Measurements from ENCODE around the gene PHF2. TPM values are rescaled to one million over a fixed set of nuclear protein-coding genes. Genes with fewer than 3 reads are reported as not detected.

PHF2 gene
- total RNA-seq, 1 experiment from 2014 or later, result 11.6 TPM

- TF ChIP-seq ZBTB21 (CRISPR knock-in tag; IDR thresholded peaks at IDR 0.05; ENCODE audit: borderline replicate concordance) (no peak), MYBL2 (CRISPR knock-in tag; IDR thresholded peaks at IDR 0.05) (no peak)
Measured at GRCh38 chr9:93603906-93604326, 27.5 kb downstream of the PHF2 start (continued).

- no peak overlapping the region for H3K4me3 Mint-ChIP-seq
- TF ChIP-seq MLX (CRISPR knock-in tag; IDR thresholded peaks at IDR 0.05) (no peak), ZNF232 (CRISPR knock-in tag; IDR thresholded peaks at IDR 0.05) (no peak), ZNF396 (CRISPR knock-in tag; IDR thresholded peaks at IDR 0.05; ENCODE audit: borderline replicate concordance) (no peak), ERG (CRISPR knock-in tag; IDR thresholded peaks at IDR 0.05) (no peak), ZNF138 (CRISPR knock-in tag; conservative IDR thresholded peaks at IDR 0.05) (no peak), CREM (CRISPR knock-in tag; IDR thresholded peaks at IDR 0.05) (no peak), ETV6 (CRISPR knock-in tag; IDR thresholded peaks at IDR 0.05) (no peak), ZNF219 (CRISPR knock-in tag; IDR thresholded peaks at IDR 0.05; ENCODE audit: borderline replicate concordance) (no peak), SP1 (CRISPR knock-in tag; conservative IDR thresholded peaks at IDR 0.05) (no peak), KAT7 (CRISPR knock-in tag; IDR thresholded peaks at IDR 0.05; ENCODE audit: borderline replicate concordance) (no peak), HMGA2 (CRISPR knock-in tag; IDR thresholded peaks at IDR 0.05) (no peak), ZBTB21 (CRISPR knock-in tag; IDR thresholded peaks at IDR 0.05; ENCODE audit: borderline replicate concordance) (no peak), SMAD4 (CRISPR knock-in tag; IDR thresholded peaks at IDR 0.05) (no peak), OVOL2 (CRISPR knock-in tag; IDR thresholded peaks at IDR 0.05; ENCODE audit: borderline replicate concordance) (no peak), GABPB1 (CRISPR knock-in tag; IDR thresholded peaks at IDR 0.05) (no peak), ZNF121 (CRISPR knock-in tag; IDR thresholded peaks at IDR 0.05) (no peak), SMAD3 (CRISPR knock-in tag; IDR thresholded peaks at IDR 0.05; ENCODE audit: borderline replicate concordance) (no peak), ZSCAN18 (CRISPR knock-in tag; IDR thresholded peaks at IDR 0.05) (no peak), JAZF1 (CRISPR knock-in tag; IDR thresholded peaks at IDR 0.05) (no peak)
- ATAC-seq (no peak), DNase-seq (ENCODE audit: low spot score) (no peak)
- CTCF ChIA-PET, result no interaction called here
- no peak overlapping the region for H3K27ac Mint-ChIP-seq
- POLR2A ChIA-PET, result no interaction called here
- H3K4me1 Mint-ChIP-seq, result peaks cover 21% of the 10 kb centered on the region
- peaks cover 17% of the 10 kb centered on the region for H3K36me3 Mint-ChIP-seq
- peaks cover 35% of the 10 kb centered on the region for H3K9me3 Mint-ChIP-seq
- H3K27me3 Mint-ChIP-seq (ENCODE audit: low read depth), result no peaks in the 10 kb centered on the region; the same call in 1 of the 2 replicates
Measured at GRCh38 chr9:93606187-93606586, 29.8 kb downstream of the PHF2 start.

GRCh38 chr9:93610206-93610605 is 33.8 kb downstream of the PHF2 start:
- CTCF ChIA-PET, result no interaction called here
- H3K27ac Mint-ChIP-seq, result no peak overlapping the region
- DNase-seq (ENCODE audit: low spot score), result no peak
- no peaks in the 10 kb centered on the region for H3K4me1 Mint-ChIP-seq
- ATAC-seq, result no peak
- peaks cover 17% of the 10 kb centered on the region for H3K36me3 Mint-ChIP-seq
- no peak overlapping the region for H3K4me3 Mint-ChIP-seq
- peaks cover 28% of the 10 kb centered on the region for H3K9me3 Mint-ChIP-seq
- H3K27me3 Mint-ChIP-seq (ENCODE audit: low read depth), result no peaks in the 10 kb centered on the region
- POLR2A ChIA-PET, result no interaction called here
- TF ChIP-seq CDX4 (CRISPR knock-in tag; IDR thresholded peaks at IDR 0.05; ENCODE audit: borderline replicate concordance), result no peak
- no peak for TF ChIP-seq STAT6 (CRISPR knock-in tag; conservative IDR thresholded peaks at IDR 0.05; ENCODE audit: low read depth)
- no peak for TF ChIP-seq ELF4 (CRISPR knock-in tag; IDR thresholded peaks at IDR 0.05; ENCODE audit: low read depth)
- TF ChIP-seq ARID4B (CRISPR knock-in tag; IDR thresholded peaks at IDR 0.05; ENCODE audit: borderline replicate concordance), result no peak
- no peak for TF ChIP-seq NFE2L1 (CRISPR knock-in tag; IDR thresholded peaks at IDR 0.05)
